ENCODE data around the gene CHD2.

- TF ChIP-seq CTCF (IDR thresholded peaks at IDR 0.05; ENCODE audit: low read depth, low read length, poor library complexity, severe bottlenecking) (no peak), EZH2phosphoT487 (IDR thresholded peaks at IDR 0.05; ENCODE audit: borderline replicate concordance, low read length) (no peak)
Observed at GRCh38 chr15:92974183-92974915, 74.2 kb downstream of the CHD2 start.
